Activated CD4-positive, alpha-beta T cell treated with anti-CD3 and anti-CD28 coated beads, Interleukin-2, Interleukin-6, amounts not matched to agents 100 ng/mL and 50 ng/mL, durations not matched to agents 16 hours and 8 hours (primary cell): ENCODE data around the gene PHRF1.

Experiments
- DNase-seq: peaks from one replicate; pipeline ENCODE4 v3.0.0-alpha.2; 2020

PHRF1 gene

DNA sequence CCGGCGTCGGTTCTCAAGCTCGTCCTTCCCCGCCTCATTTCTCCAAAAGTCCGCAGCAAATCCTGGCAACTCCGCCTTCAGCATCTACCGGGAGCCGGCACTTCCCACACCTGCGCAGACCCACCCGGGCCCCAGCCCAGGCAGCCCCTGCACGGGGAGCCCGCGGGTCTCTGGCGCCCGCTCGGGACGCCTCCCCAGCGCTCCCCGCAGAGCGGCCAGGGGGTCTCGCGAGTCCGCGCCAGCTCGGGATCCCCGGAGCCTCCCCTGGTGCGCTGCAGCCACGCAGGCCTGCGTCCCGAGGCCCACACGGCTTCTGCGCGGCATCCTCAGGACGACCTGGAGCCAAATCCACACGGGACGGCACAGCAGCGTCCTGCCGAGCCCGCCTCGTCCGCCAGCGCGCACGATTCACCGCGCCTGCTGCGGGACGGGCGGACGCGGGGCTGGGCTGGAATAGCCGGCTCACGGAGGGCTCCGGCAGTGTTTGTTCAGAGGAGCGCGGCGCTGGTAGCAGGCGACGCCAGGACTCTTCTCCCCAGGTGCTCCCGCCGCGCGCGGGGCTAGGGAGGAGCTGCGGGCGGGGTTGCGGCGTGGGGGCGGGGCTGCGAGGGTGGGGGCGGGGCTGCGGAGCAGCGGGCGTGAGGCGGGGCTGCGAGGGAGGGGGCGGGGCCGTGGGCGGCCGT, 816 bp upstream of the PHRF1 start:
- DNase-seq: no peak

DNA sequence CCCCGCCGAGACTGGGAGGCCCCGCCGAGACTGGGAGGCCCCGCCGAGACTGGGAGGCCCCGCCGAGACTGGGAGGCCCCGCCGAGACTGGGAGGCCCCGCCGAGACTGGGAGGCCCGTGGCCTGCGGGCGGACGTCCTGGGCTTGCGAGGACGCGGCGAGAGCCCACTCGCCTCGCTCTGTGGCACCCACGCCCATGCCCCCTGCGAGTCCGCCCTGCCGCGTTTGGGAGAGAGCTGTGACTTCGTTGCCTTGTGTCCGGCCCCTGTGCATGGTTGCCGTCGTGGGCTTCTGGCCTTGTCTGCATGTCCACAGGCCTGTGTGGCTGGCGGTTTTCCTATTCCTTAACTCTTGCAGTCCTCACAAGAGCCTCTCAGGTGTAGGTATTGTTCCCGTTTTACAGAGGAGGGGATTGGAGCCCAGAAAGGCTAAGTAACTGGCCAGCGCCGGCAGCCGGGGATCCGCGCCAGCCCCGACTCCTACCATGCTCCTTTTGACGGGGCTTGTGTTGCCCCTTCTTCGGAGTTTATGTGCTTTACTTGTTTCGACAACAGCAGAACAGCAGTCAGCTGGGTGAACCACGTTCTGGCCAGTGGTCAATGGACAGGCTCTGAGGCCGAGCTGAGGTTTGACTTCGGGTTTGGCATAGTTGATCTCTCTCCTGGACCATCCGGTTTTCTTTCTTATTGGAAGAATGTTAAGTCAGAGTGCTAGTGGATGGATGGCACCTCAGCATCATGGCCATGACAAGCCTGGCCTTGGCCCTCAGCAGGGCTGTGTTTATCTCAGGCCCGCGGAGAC, 741 bp downstream of the PHRF1 start:
- no peak for DNase-seq

DNA sequence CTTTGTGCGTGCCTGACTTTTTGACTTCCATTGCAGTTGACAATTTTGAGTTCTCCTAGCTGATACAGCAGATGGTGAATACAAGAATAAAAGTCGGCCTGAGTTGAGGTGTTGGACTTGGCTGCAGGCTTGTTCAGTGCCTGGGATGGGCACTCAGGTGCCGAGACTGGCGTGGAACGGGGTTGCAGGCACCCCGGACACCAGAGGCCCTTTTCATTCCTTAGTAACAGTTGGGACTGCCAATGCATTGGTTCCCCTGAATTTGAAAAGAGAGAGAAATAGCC, 1.3 kb downstream of the PHRF1 start:
- DNase-seq: no peak

DNA sequence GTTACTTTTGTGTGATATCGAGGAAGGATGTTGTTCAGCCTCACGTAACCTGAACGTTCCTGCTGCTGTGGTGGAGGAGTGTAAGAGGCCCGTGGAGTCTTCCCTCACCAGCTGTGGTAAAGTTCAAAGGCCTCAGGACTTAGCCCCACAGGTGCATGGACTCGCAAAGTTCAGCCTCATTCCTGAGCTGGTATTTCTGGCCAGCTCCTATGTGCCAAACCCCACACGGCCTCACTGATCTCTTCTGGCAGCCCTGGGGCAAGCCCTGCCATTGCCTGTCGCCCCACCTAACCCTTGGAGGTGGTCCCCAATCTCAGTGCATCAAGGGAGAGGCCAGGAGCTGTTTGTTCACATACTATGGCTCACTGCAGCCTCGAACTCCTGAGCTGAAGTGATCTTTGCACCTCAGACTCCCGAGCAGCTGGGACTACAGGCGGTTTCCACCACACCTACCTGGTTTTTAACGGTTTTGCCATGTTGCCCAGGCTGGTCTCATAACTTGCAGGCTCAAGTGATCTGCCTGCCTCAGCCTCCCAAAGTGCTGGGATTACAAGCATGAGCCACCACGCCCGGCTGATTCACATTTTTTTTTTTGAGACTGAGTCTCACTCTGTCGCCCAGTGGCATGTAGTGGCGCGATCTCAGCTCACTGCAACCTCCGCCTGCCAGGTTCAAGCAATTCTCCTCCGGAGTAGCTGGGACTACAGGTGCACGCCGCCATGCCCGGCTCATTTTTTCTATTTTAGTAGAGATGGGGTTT, 2.2 kb downstream of the PHRF1 start:
- DNase-seq: no peak

- no peak for DNase-seq
Measured at GRCh38 chr11:579830-580601, 3.7 kb downstream of the PHRF1 start.

DNA sequence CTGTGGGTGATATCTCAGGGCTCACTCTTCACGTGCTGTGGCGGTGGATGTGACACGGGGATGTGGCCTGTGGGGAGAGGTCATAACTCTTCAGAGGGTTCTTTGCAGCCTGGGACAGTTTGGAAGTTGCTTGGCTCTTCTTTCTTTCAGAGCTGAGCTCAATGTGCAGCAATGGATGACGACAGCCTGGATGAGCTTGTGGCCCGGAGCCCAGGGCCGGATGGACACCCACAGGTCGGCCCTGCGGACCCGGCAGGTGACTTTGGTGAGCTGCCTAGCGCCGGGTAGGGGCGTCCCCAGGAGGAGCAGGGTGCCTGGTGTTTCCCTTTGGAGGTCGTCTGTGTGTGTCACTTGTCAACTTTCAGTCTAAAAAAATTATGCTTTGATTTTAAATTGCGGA, 5.1 kb downstream of the PHRF1 start:
- DNase-seq: no peak

DNA sequence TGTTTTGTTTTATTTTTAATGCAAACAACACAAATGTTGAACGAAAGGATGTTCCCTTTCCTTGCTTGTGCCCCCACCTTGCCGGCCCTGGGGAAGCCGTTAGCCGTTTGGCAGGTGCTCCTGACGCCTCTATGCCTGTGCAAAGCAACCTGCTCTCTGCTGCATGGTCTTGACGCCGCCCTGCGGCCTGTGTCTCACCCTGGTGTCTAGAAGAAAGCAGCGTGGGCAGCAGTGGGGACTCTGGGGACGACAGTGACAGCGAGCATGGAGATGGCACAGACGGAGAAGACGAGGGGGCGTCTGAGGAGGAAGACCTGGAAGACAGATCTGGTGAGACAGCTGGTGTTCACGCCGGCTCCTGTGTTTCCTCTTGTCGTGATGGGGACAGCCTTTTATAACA, 5.5 kb downstream of the PHRF1 start:
- no peak for DNase-seq

DNA sequence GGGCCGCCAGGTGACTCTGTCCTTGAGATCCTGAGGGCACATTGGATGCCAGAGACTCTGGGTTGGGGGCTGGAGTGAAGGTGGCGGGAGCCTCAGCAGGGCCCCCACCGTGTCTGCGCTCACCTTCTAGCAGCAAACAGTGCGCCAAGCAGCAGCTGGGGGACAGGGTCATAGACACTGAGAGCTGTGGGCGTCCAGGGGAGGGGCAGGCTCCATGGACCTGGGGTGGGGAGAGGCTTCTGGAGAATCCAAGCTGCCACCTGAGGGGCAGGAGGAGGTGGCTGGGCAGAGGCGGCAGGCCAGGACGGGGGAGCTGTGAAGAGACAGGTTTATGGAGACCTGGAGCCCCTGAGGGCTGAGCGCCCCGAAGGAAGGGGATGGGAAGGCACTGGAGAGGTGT, 8.0 kb downstream of the PHRF1 start:
- DNase-seq: no peak

DNA sequence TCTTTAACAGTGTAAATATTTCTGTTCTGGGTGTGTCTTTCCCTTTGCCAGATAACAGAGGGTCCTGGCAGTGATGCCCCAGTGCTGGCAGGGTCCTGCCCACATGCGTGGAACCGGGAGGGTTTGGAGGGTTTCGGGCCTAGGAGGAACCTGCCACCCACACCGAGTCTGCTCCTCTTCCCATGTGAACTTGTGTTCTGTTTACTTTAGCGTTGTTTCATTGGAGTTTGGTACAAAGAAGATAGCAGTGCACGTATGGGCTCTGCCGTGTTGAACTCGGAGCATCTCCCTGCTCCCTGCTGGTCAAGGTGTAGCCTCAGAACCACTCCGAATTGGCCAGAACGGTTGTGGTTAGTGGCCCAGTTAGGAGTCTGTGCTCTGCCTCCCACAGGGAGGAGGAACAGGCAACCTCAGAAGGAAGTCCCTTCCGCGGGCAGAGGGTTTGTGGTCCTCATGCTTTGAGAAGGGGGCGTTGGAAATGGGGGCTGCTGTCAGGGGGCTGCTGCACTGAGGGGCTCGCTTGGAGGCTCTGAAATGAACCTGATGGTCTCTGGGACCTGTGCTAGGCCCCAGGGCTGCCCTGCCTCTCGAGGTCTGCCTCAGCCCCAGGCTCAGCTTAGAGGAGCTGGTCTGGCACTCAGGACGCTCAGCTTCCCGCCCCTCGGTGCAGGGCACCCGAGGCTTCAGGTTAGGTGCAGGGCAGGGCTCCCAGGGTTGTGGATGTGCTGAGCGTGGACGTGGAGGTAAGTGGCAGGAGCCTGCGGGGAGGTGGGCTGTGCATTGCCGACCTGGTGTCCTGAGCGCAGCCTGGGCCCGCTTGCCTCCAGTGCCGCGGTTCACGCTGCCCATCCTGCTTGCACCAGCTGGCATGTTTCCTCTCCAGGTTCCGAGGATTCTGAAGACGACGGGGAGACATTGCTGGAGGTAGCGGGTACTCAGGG, 10.4 kb downstream of the PHRF1 start:
- no peak for DNase-seq

GRCh38 chr11:587546-587945, 11.3 kb downstream of the PHRF1 start:
- no peak for DNase-seq

GRCh38 chr11:587978-588380, 11.7 kb downstream of the PHRF1 start:
- peak; percentile 79 for DNase-seq

GRCh38 chr11:589798-590197, 13.5 kb downstream of the PHRF1 start:
- DNase-seq: no peak

GRCh38 chr11:590997-591396, 14.7 kb downstream of the PHRF1 start:
- no peak for DNase-seq

DNA sequence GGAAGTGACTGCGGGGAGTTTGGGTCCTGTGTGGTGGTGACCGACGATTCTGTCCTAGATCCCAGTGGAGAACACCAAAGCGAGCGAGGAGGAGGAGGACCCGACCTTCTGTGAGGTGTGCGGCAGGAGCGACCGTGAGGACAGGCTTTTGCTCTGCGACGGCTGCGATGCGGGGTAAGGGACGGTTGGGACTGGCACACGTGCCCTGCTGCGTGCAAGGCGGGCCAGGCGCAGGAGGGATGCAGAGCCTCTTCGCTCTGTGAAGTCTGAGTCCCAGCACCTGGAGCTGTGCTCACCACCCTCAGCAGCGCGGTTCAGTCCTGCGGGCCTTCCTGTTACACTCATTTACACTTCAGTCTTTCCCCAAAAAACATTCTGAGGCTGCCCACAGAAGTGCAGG, 16.2 kb downstream of the PHRF1 start:
- no peak for DNase-seq

DNA sequence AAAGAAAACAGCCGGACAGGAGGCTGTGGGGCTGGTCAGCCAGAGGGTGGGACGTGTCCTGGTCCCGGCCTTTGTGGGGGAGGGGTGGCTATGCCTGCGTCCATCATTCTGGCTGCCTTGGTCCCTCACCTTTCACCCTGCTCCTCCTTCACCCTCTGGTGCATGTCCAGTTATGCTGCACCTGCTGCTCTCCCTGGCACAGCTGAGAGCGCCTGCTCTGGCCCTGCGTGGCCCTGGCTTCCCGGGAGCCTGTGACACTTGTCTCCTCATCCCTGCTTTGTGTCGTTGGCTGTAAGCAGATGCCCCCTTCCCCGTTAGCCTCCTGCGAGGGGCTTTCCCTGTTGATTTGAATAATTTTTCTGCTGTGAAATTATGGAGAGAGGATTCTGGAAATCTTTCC, 16.6 kb downstream of the PHRF1 start:
- no peak for DNase-seq

DNA sequence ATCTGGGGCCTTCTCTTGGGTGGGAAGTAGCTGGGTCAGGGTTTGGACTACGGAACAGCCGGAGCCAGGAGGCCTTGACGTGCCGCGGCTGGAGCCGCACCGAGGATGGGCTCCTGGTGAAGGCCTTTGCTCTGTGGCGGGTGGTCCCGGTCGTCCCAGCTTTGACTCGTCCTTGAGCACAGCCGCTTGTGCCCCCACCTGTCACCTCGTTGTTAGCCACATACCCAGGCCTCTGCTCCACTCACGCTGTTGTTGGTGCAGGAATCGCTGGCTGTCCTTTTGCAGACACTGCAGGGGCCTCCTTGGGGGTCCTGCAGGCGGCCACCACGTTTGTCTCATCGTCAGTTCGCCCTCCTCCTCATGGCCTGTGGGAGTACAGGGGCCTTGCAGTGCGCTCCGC, 17.1 kb downstream of the PHRF1 start:
- no peak for DNase-seq

DNA sequence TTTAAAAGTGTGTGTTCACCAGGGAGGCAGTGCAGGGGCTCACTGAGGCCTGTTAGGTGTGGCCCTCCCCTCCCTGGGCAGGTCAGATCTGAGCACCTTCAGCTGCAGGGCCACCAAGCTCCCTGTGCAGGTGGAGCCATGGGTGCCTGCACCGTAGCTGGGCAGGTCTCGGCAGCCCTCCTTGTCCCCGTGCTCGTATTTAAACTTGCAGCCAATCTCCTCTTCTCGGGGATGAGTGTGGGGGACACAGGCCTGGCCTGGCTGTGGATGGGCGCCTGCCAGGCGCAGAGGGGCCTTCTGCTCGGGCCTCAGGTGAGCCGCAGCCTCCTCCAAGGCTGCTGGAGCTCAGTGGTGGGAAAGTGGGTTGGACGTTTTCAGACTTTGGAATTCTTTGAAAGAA, 19.1 kb downstream of the PHRF1 start:
- DNase-seq: no peak

DNA sequence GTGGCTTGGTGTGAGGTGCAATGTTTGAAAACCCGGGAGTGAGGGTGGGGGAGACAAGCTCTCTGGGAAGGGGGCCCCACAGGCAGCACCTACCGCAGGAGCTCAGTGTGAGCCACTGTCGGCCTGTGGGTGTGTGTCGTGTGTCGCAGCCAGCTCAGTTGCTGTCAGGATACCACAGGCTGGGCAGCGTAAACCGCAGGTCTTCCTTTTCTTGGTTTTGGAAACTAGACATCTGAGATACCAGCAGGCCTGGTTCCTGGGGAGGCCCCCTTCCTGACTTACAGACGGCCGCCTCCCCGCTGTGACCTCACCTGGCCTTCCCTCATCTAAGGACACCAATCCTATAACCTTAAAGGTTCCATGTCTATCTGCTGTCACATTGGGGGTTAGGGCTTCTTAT, 20.1 kb downstream of the PHRF1 start:
- peak; percentile 39 for DNase-seq

DNA sequence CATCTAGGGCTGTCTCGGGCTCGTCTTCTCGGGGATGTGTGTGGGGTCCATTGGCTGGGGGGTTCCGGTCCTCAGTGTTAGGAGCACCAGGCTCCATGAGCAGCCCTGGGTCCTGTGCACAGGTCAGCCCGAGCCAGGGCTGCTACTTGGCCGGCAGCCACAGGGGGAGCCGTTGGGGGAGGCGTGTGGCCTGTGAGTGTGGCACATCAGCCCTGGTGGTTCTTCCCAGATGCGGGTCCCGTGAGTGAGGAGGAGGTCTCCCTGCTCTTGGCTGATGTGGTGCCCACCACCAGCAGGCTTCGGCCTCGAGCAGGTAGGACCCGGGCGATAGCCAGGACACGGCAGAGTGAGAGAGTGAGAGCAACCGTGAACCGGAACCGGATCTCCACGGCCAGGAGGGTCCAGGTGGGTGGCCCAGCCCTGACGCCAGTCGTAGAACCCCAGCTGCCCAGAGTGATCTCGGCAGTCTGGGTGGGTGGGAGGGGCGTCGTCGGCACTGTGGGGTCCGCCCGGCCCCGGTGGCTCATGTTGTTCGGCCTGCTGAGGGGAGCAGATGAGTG, 21.0 kb downstream of the PHRF1 start:
- DNase-seq: no peak

DNA sequence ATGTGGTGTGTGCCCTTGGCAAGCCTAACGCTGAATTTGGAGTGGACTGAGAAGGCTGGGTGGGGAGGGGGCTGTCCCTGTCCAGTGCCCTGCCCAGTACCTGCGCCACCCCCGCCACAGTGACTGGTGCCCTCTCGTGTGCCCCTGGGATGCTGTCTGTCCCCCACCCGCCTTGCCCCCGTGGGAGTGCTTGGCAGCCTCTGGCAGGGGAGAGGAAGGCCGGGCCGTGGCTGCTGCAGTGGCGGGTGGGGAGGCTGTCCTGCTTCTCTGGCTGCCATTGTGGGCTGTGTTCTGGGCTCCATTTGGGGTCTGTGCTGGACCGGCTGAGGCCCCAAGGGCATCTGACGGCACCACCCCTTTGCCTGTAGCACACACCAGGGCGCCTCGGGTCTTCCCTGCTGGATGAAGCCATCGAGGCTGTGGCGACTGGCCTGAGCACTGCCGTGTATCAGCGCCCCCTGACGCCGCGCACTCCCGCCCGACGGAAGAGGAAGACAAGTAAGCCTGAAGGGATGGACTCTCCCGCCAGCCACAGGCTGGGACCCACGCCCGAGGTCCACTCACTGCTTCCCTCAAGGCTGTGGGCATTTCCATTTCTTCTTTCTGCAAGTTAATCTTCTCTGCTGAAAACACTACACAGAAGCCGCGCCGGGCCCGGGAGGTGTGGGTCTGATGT, 21.9 kb downstream of the PHRF1 start:
- no peak for DNase-seq

DNA sequence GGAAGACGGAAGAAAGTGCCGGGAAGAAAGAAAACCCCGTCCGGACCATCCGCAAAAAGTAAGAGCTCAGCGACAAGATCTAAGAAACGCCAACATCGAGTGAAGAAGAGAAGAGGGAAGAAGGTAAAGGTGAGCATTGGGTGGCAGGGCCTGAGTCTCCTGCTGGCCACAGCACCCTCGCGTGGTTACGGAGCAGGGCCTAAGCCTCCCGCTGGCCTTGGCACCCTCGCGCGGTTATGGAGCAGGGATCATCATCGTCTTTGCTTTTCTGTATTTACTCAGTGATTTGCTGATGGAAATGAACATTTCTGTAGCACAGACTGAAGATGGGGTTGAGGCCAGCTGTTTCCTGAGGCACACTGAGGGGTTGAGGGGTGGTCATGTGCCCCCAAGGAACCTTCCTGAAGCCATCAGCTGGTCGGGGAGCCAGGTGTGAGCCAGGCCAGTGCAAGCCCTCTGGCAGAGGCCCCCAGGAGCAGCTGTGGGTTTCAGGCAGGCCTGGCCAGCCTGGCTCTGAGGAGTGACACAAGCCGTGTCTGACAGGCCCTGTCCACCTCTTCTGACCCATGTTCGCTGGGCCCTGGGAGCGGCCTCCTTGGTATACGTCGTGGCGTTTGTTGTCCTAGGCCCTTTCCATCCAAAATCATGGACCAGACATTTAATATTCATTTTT, 25.4 kb downstream of the PHRF1 start:
- DNase-seq: no peak
